WTC11 (cell line): ENCODE results near the gene LGALS9. TPM values are rescaled to one million over a fixed set of nuclear protein-coding genes. Genes with fewer than 3 reads are reported as not detected.
"Not testable (repeated sequence)": the region's sequence is repeated elsewhere in the genome, so short reads cannot be mapped to it uniquely, and the experiment has no call there.

Experiments
- ATAC-seq: fragments of 200-7000 bp; cut with Tn5 transposase; 2 replicates; pipeline ENCODE4 v1.10.0; 2021; ENCODE audit warnings: mild to moderate bottlenecking, moderate library complexity
- CTCF ChIA-PET: fragments of 300-600 bp; sonication (Branson Sonifier 250); formaldehyde crosslinking; loops from one replicate; lab custom pipeline; 2021; ENCODE audit warnings: antibody characterized with exemption; lab: Charles Lee
- POLR2A ChIA-PET: fragments of 350-600 bp; sonication (Branson Sonifier 250); formaldehyde crosslinking; loops from one replicate; lab custom pipeline; 2021; ENCODE audit warnings: antibody characterized with exemption; lab: Charles Lee
- DNase-seq: peaks from one replicate; pipeline ENCODE4 v3.0.0; 2021; ENCODE audit warnings: low spot score
- H3K27ac Mint-ChIP-seq: 2 replicates; pipeline ENCODE4 v1.8.0; 2021; ENCODE audit warnings: mixed read lengths
- H3K27me3 Mint-ChIP-seq: 2 replicates; pipeline ENCODE4 v1.8.0; 2021; ENCODE audit warnings: low read depth, mild to moderate bottlenecking, moderate library complexity, mixed read lengths
- H3K36me3 Mint-ChIP-seq: 2 replicates; pipeline ENCODE4 v1.8.0; 2021; ENCODE audit warnings: mixed read lengths
- H3K4me1 Mint-ChIP-seq: 2 replicates; pipeline ENCODE4 v1.8.0; 2022; ENCODE audit warnings: mixed read lengths
- H3K4me3 Mint-ChIP-seq: 2 replicates; pipeline ENCODE4 v1.8.0; 2021; ENCODE audit warnings: mild to moderate bottlenecking, moderate library complexity, mixed read lengths
- H3K9me3 Mint-ChIP-seq: 2 replicates; pipeline ENCODE4 v1.8.0; 2021; ENCODE audit warnings: mixed read lengths
- E2F4 ChIP-seq: sonication (generic); formaldehyde crosslinking; IDR thresholded peaks from 2 replicates; pipeline ENCODE4 v1.8.1; 2022; ENCODE audit warnings: low read depth, mild to moderate bottlenecking, moderate library complexity, missing genetic modification reagents, borderline replicate concordance
- ELF4 ChIP-seq: sonication (generic); formaldehyde crosslinking; IDR thresholded peaks from 2 replicates; pipeline ENCODE4 v1.8.1; 2022; ENCODE audit warnings: low read depth, mild to moderate bottlenecking, moderate library complexity, missing genetic modification reagents
- ERG ChIP-seq: fragments of 250-450 bp; sonication (Bioruptor Pico); IDR thresholded peaks from 2 replicates; pipeline ENCODE4 v1.8.0; 2021; ENCODE audit warnings: mild to moderate bottlenecking
- FOXJ3 ChIP-seq: sonication (generic); formaldehyde crosslinking; IDR thresholded peaks from 2 replicates; pipeline ENCODE4 v1.9.0; 2021; ENCODE audit warnings: missing genetic modification reagents, mild to moderate bottlenecking, borderline replicate concordance
- FOXK1 ChIP-seq: sonication (generic); formaldehyde crosslinking; IDR thresholded peaks from 2 replicates; pipeline ENCODE4 v1.8.0; 2022; ENCODE audit warnings: mild to moderate bottlenecking, moderate library complexity, missing genetic modification reagents
- FOXP1 ChIP-seq: sonication (generic); formaldehyde crosslinking; IDR thresholded peaks from 2 replicates; pipeline ENCODE4 v1.8.0; 2022; ENCODE audit warnings: missing genetic modification reagents, mild to moderate bottlenecking, moderate library complexity, borderline replicate concordance
- FOXP4 ChIP-seq: sonication (generic); formaldehyde crosslinking; IDR thresholded peaks from 2 replicates; pipeline ENCODE4 v1.8.0; 2022; ENCODE audit warnings: mild to moderate bottlenecking, missing genetic modification reagents
- GTF2I ChIP-seq: fragments of 250-450 bp; sonication (Bioruptor Pico); conservative IDR thresholded peaks from 2 replicates; pipeline ENCODE4 v1.4.0; 2021; ENCODE audit warnings: mild to moderate bottlenecking
- MLX ChIP-seq: sonication (generic); formaldehyde crosslinking; IDR thresholded peaks from 2 replicates; pipeline ENCODE4 v1.8.1; 2023; ENCODE audit warnings: mild to moderate bottlenecking, missing genetic modification reagents, moderate library complexity
- NR2C2 ChIP-seq: sonication (generic); formaldehyde crosslinking; IDR thresholded peaks from 2 replicates; pipeline ENCODE4 v1.8.0; 2022; ENCODE audit warnings: mild to moderate bottlenecking, missing genetic modification reagents
- RORB ChIP-seq: fragments of 250-450 bp; sonication (Bioruptor Pico); IDR thresholded peaks from 2 replicates; pipeline ENCODE4 v1.9.0; 2021; ENCODE audit warnings: mild to moderate bottlenecking
- ZNF138 ChIP-seq: sonication (generic); formaldehyde crosslinking; conservative IDR thresholded peaks from 2 replicates; pipeline ENCODE4 v1.8.1; 2022; ENCODE audit warnings: mild to moderate bottlenecking, moderate library complexity, missing genetic modification reagents
- ZNF416 ChIP-seq: fragments of 250-450 bp; sonication (Bioruptor Pico); IDR thresholded peaks from 2 replicates; pipeline ENCODE4 v1.9.0; 2021; ENCODE audit warnings: mild to moderate bottlenecking, inconsistent platforms
- ZNF512 ChIP-seq: sonication (generic); formaldehyde crosslinking; IDR thresholded peaks from 2 replicates; pipeline ENCODE4 v1.8.1; 2022; ENCODE audit warnings: missing genetic modification reagents, borderline replicate concordance
- ZSCAN18 ChIP-seq: fragments of 250-450 bp; sonication (Bioruptor Pico); IDR thresholded peaks from 2 replicates; pipeline ENCODE4 v2.1.2; 2022; ENCODE audit warnings: mild to moderate bottlenecking, moderate library complexity
- total RNA-seq: library from RNA; stranded (reverse); gene quantifications from 3 replicates; pipeline ENCODE4 v1.2.3, GENCODE V29; 2021

The LGALS9 gene
- total RNA-seq, 1 experiment from 2014 or later = 5.7 TPM

- TF ChIP-seq FOXP4 (CRISPR knock-in tag) = no peak
- TF ChIP-seq E2F4 = no peak
- no peak for TF ChIP-seq ERG
- TF ChIP-seq ZNF138 (CRISPR knock-in tag) = no peak
- no peak for TF ChIP-seq NR2C2 (CRISPR knock-in tag)
- TF ChIP-seq FOXP1 (CRISPR knock-in tag) = no peak
- no peak for TF ChIP-seq ZSCAN18
- no peak for TF ChIP-seq MLX (CRISPR knock-in tag)
- no peak for TF ChIP-seq FOXK1 (CRISPR knock-in tag)
- no peak for TF ChIP-seq FOXJ3 (CRISPR knock-in tag)
- no peak for TF ChIP-seq GTF2I (CRISPR knock-in tag)
- TF ChIP-seq ELF4 = no peak
- no peak for TF ChIP-seq ZNF416 (CRISPR knock-in tag)
- TF ChIP-seq RORB (CRISPR knock-in tag) = no peak
- TF ChIP-seq ZNF512 (CRISPR knock-in tag) = no peak
- ATAC-seq (no peak), DNase-seq (no peak)
- POLR2A ChIA-PET = no interaction called here
- 0 out of 2 replicates have a peak, but pooled peaks cover 3% of the 10 kb centered on the region for H3K4me1 Mint-ChIP-seq
- H3K27ac Mint-ChIP-seq = 0 out of 2 replicates have a peak overlapping the region, but pooled peaks have one; percentile 60
- no peaks in the 10 kb centered on the region for H3K36me3 Mint-ChIP-seq
- CTCF ChIA-PET = interaction anchor here (0.8 to 2.3 kb wide), 6 partner anchors 19 to 395 kb away, joined by 3 to 12 read pairs (median 5); no protein-coding TSS in a partner anchor
- no peak overlapping the region for H3K4me3 Mint-ChIP-seq
- H3K27me3 Mint-ChIP-seq = no peaks in the 10 kb centered on the region
- no peaks in the 10 kb centered on the region for H3K9me3 Mint-ChIP-seq
These were observed 1.1 kb downstream of the LGALS9 start for GRCh38 chr17:27631897-27632725.

GRCh38 chr17:27632766-27633165 is 1.8 kb downstream of the LGALS9 start:
- H3K4me1 Mint-ChIP-seq, H3K4me3 Mint-ChIP-seq, ATAC-seq, H3K27me3 Mint-ChIP-seq, H3K9me3 Mint-ChIP-seq, H3K27ac Mint-ChIP-seq, DNase-seq, H3K36me3 Mint-ChIP-seq, POLR2A ChIA-PET: not testable (repeated sequence)
- CTCF ChIA-PET = interaction anchor here (0.8 to 2.3 kb wide), 7 partner anchors 19 to 396 kb away, joined by 3 to 12 read pairs (median 5); no protein-coding TSS in a partner anchor
